Measurements from ENCODE around the gene FREY1. TPM values are rescaled to one million over a fixed set of nuclear protein-coding genes. Genes with fewer than 3 reads are reported as not detected.
"Not testable (repeated sequence)": the region's sequence is repeated elsewhere in the genome, so short reads cannot be mapped to it uniquely, and the experiment has no call there.

The FREY1 gene
- total RNA-seq, 1 donor, result 1.6 TPM

DNA sequence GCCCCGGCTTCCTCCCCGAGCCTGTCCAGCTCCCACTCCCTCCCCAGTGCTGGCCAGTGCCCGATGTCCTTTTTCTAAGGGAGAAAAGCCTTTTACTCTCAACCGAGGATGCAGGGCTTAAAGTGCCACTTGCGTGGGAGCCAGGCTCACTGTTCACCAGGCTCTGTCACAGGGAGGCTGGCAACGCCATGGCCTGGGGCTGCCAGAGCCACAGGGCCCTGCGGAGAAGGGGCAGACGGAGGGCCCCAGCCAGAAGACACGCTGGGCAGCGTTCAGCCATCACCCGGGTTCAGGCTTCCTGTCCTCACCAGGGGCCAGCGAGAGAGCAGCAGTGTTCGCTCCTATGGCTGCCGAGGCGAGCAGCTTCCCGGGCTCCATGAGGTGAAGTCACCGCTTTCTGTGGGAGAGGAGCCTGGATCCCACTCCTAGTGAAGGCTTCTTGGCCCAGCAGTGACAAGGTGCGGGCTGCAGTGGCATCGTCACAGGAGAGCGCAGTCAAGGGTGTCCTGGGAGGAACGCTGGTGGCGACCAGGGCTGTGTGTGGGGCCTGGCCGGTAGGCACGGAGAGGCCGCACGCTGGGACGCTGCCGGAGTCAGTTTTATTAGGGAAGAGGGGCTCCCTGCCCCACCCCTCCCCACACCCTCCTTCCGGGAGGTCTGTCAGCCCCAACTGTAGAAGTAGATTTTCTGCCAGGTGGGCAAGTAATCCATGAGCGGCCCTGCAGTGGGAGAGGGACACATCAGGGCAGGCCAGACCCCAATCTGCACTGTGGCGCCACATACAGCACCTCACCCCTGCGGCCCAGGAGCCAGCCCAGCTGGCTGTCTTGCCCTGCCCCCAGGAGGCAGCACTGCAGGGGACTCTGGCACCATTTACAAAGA is 2.8 kb upstream of the FREY1 start:
- no peaks in the 10 kb centered on the region for H3K9me3 ChIP-seq (ENCODE audit: low read depth, low read length)
- no peaks in the 10 kb centered on the region for H3K27me3 ChIP-seq (ENCODE audit: insufficient read depth, low read length)
- no peak overlapping the region for H3K4me3 ChIP-seq (ENCODE audit: low read length)
- H3K4me1 ChIP-seq (ENCODE audit: insufficient read depth, low read length), result no peaks in the 10 kb centered on the region

DNA sequence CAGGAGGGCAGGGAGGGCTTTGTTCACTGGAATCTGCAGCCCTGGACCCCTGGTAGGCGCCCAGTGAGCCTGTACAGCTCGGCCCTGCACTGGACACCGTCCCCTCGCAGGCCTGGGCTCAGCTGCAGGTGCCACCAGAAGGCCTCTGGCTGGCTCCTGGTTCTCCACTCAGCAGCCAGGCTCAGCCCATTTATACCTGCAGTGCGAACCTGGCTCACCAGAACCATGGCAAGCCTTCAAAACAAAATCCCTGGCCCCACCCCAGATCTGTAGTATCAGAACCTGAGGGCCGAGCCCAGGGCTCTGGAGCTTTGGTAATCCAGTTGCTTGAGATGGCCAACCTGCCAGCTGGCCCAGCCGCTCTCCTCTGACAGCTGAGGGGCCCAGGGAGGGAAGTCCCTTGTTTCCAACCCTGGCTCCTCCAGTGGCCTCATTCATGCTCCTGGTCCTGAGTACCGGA is 870 bp upstream of the FREY1 start:
- no peaks in the 10 kb centered on the region for H3K9me3 ChIP-seq (ENCODE audit: low read depth, low read length)
- no peak overlapping the region for H3K4me3 ChIP-seq (ENCODE audit: low read length)
- H3K4me1 ChIP-seq (ENCODE audit: insufficient read depth, low read length), result no peaks in the 10 kb centered on the region
- no peaks in the 10 kb centered on the region for H3K27me3 ChIP-seq (ENCODE audit: insufficient read depth, low read length)

DNA sequence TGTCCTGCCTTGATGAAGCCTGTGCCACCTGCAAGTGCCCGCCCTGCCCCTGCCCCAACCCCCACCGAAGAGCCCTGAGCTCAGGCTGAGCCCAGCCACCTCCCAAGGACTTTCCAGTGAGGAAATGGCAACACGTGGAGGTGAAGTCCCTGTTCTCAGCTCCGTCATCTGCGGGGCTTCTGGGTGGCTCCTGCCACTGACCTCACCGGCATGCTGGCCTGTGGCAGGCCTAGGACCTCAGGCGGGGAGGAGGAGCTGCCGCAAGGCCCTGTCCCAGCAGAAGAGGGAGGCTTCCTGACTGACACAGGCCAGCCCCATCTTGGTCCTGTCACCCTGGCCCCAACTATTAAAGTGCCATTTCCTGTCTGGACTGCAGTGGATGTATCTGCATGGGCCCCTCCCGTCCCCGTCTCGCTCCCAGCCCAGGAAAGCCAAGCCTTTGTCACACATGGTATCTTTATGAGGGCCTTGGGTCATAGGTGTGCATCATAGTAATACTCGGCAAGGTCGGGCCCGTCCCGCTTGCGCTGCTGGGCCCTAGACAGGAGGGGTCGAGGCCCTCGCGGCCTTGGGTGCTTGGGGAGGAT is 882 bp downstream of the FREY1 start:
- Histone ChIP-seq H3K4me1 (ENCODE audit: insufficient read depth, low read length) (no peaks in the 10 kb centered on the region), H3K27me3 (ENCODE audit: insufficient read depth, low read length) (no peaks in the 10 kb centered on the region), H3K9me3 (ENCODE audit: low read depth, low read length) (no peaks in the 10 kb centered on the region), H3K4me3 (ENCODE audit: low read length) (no peak overlapping the region)

DNA sequence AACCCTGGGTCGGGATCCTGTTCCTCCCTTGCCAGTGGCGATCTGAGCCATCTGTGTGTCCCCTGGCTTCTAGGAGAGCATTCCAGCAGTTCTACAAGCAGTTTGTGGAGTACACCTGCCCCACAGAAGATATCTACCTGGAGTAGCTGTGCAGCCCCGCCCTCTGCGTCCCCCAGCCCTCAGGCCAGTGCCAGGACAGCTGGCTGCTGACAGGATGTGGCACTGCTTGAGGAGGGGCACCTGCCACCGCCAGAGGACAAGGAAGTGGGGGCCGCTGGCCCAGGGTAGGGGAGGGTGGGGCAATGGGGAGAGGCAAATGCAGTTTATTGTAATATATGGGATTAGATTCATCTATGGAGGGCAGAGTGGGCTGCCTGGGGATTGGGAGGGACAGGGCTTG is 1.5 kb downstream of the FREY1 start:
- not testable (repeated sequence) for H3K4me3 ChIP-seq (ENCODE audit: low read length); H3K4me1 ChIP-seq (ENCODE audit: insufficient read depth, low read length); H3K9me3 ChIP-seq (ENCODE audit: low read depth, low read length); H3K27me3 ChIP-seq (ENCODE audit: insufficient read depth, low read length)

DNA sequence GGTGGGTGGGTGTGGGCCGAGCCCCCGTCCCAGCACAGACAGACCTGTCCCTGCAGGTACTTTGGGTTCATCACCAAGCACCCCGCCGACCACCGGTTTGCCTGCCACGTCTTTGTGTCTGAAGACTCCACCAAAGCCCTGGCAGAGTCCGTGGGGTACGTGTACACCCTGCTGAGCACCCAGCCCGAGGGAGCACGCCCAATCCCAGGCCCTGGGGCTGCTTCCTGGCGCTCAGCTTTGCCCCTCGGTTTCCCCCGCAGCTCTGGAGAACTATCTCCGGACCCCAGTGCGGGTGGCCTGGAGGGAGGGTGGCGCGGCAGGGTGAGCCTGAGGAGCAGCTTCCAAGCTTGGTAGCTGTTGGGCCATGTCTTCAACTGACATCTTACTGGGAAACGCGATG is 2.0 kb downstream of the FREY1 start:
- Histone ChIP-seq H3K4me1 (ENCODE audit: insufficient read depth, low read length) (no peaks in the 10 kb centered on the region), H3K27me3 (ENCODE audit: insufficient read depth, low read length) (peaks cover 7% of the 10 kb centered on the region), H3K4me3 (ENCODE audit: low read length) (no peak overlapping the region), H3K9me3 (ENCODE audit: low read depth, low read length) (no peaks in the 10 kb centered on the region)

DNA sequence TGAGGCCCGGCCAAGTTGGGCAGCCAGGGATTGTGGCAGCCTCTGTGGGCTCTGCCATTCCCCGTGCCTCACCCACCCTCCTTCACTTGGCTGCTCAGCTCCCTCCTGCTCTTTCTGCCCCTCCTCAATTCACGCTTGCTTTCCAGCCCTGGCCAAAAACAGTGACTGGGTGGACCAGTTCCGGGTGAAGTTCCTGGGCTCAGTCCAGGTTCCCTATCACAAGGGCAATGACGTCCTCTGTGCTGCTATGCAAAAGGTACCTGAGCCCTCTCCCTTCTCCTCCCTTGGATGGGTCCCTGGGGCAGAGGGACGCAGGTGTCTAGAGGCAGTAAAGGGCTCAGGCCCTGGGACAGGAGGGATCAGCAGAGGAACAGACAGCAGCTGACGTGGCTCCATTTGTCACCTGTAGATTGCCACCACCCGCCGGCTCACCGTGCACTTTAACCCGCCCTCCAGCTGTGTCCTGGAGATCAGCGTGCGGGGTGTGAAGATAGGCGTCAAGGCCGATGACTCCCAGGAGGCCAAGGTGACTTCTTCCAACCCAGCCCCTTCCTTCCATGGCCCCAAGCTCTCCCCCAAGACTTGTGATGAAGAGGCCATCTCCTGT is 2.7 kb downstream of the FREY1 start:
- H3K27me3 ChIP-seq (ENCODE audit: insufficient read depth, low read length), result peaks cover 7% of the 10 kb centered on the region
- peaks cover under 1% of the 10 kb centered on the region for H3K4me1 ChIP-seq (ENCODE audit: insufficient read depth, low read length)
- H3K4me3 ChIP-seq (ENCODE audit: low read length), result no peak overlapping the region
- H3K9me3 ChIP-seq (ENCODE audit: low read depth, low read length), result no peaks in the 10 kb centered on the region

DNA sequence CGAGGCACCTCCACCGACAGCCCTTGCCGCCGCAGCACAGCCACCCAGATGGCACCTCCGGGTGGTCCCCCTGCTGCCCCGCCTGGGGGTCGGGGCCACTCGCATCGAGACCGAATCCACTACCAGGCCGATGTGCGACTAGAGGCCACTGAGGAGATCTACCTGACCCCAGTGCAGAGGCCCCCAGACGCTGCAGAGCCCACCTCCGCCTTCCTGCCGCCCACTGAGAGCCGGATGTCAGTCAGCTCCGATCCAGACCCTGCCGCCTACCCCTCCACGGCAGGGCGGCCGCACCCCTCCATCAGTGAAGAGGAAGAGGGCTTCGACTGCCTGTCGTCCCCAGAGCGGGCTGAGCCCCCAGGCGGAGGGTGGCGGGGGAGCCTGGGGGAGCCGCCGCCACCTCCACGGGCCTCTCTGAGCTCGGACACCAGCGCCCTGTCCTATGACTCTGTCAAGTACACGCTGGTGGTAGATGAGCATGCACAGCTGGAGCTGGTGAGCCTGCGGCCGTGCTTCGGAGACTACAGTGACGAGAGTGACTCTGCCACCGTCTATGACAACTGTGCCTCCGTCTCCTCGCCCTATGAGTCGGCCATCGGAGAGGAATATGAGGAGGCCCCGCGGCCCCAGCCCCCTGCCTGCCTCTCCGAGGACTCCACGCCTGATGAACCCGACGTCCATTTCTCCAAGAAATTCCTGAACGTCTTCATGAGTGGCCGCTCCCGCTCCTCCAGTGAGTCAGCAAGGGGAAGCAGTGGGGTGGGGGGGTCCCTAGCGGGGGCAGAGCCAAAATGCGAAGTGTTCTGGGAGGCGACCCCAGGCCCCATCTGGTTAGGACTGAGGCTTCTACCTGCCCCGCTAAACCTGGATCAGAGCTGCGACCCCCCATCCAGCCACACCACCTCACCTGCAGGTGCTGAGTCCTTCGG is 4.4 kb downstream of the FREY1 start:
- Histone ChIP-seq H3K4me1 (ENCODE audit: insufficient read depth, low read length) (peaks cover 6% of the 10 kb centered on the region), H3K27me3 (ENCODE audit: insufficient read depth, low read length) (peaks cover 23% of the 10 kb centered on the region), H3K9me3 (ENCODE audit: low read depth, low read length) (no peaks in the 10 kb centered on the region), H3K4me3 (ENCODE audit: low read length) (no peak overlapping the region)

DNA sequence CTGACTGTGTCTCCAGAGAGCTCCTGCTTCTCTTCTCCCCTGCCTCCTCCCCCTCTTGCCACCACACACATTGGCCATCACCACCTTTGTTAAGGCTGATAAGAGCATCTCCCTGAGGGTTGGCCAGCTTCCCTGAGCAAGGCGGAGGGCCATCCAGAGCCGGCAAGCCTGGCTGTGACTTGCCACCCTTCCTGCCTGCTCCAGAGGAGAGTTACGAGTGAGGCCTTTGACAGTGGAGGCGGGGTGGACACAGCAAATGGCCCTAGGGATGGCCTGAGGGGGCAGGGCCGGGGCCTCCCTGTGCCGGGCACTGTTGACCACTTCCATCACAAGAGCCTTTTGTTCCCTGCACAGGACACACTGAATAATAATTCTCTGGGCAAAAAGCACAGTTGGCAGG is 5.4 kb downstream of the FREY1 start:
- Histone ChIP-seq H3K4me3 (ENCODE audit: low read length) (no peak overlapping the region), H3K9me3 (ENCODE audit: low read depth, low read length) (no peaks in the 10 kb centered on the region), H3K27me3 (ENCODE audit: insufficient read depth, low read length) (peaks cover 30% of the 10 kb centered on the region), H3K4me1 (ENCODE audit: insufficient read depth, low read length) (peaks cover 6% of the 10 kb centered on the region)

DNA sequence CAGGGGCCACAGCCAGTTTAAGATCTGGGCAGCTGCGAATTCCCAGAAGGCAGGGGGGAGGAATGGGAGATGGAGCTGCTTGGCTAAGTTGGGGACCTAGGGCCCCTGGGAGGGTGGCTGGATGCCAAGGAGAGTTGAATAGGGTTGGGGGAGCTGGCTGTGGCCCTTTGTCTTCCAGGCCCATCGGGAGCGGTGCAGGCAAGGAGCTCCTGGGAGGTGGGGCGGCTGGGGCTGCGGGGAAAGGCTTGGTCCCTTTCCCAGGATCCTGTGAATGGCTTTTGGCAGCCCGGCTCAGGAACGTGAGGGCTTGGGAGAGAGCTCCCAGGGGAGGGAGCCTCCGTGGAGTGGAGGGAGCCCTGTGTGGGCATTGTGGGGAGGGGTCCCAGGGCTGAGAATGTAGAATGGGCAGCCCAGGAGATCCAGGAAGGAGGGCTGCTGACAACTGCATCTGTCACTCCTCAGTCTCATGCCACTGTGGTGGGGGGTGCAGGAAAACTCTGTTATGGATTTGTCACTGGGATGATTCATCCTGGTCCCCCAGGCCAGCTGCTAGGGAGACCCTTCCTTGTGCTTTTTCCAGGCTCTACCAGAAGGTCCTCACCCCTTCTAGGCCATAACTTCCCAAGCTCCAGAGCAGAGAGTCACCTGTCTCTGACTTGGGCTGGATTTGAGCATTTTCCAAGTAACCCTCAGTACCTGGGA is 6.0 kb downstream of the FREY1 start:
- Histone ChIP-seq H3K4me1 (ENCODE audit: insufficient read depth, low read length) (peaks cover 6% of the 10 kb centered on the region), H3K9me3 (ENCODE audit: low read depth, low read length) (no peaks in the 10 kb centered on the region), H3K27me3 (ENCODE audit: insufficient read depth, low read length) (peaks cover 32% of the 10 kb centered on the region)

DNA sequence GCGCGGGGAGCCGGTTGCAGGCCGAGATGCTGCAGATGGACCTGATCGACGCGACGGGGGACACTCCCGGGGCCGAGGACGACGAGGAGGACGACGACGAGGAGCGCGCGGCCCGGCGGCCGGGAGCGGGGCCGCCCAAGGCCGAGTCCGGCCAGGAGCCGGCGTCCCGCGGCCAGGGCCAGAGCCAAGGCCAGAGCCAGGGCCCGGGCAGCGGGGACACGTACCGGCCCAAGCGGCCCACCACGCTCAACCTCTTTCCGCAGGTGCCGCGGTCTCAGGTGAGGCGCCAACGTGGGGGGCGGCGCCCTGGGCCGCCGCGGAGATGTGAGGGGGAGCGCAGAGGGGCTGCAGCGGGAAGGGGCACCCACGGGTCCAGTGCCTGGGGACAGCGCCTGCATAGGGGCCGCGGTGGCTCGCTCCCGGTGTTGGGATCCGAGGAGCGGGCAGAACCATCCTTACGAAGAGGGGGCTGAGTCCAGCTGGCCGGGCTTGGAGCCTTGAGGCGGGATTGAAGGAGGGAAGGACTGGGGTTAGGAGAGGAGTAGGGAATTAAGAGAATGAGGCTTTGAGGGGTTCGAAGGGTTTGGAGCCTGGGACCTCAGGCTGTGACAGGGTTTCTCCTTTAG is 6.8 kb downstream of the FREY1 start:
- H3K9me3 ChIP-seq (ENCODE audit: low read depth, low read length); H3K4me1 ChIP-seq (ENCODE audit: insufficient read depth, low read length); H3K4me3 ChIP-seq (ENCODE audit: low read length): not testable (repeated sequence)
- peaks cover 34% of the 10 kb centered on the region for H3K27me3 ChIP-seq (ENCODE audit: insufficient read depth, low read length)

More for the DNA sequence above, 6.0 kb downstream of the FREY1 start:
- H3K4me3 ChIP-seq (ENCODE audit: low read length), result no peak overlapping the region

DNA sequence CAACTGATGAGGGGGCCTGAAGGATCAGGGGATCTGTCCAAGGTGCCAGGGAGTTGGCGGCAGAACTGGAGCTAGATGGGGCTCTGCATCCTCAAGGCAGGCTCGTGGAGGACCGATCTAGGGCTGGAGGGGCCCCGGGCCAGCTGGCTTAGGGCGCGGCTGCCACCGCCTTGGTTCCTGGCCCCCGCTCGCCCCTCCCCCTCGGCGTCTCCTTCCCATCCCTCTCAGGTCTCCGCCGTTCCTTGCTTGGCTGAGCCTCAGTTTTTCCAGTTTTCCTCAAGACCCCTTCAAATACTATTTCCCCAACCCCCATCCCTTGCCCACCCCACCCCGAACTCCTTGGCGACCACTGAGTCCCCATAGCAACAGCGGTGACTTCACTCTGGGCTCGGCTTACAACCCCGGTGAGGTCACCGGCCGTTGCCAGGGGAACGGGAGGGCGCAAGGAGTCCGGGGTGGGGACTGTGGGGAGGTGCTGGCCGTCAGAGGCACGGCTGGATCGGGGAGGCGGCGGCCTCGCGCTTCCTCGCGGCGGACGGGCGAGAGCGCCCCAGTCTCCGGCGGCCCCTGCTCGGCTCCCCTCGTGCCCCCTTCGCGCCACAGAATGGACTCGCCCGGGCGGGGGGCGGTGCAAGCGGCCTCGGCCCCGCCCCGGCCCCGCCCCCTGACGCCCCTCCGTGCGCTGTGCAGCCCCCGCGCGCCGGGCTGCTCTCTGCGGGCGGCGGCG is 7.5 kb downstream of the FREY1 start:
- peak overlapping the region; percentile 10 for H3K4me3 ChIP-seq (ENCODE audit: low read length)
- H3K27me3 ChIP-seq (ENCODE audit: insufficient read depth, low read length), result peaks cover 34% of the 10 kb centered on the region
- no peaks in the 10 kb centered on the region for H3K9me3 ChIP-seq (ENCODE audit: low read depth, low read length)
- peaks cover 6% of the 10 kb centered on the region for H3K4me1 ChIP-seq (ENCODE audit: insufficient read depth, low read length)

DNA sequence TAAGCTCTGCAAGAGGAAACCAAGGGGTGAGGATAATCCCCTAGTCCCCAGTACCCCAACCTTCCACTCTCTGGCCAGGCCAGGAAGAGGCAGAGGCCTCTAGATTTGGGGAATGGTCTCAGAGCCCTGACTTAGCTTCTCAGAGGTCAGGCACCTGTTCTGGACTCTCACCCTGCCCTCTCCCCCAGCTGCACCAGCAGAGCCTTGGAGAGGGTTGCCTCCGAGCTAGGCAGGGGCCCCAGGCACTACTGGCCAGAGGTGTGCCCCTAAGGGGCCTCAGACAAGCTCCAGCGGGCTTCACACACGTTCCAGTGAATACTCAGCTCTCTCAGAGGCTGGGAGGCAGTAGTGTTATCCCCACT is 8.0 kb downstream of the FREY1 start:
- Histone ChIP-seq H3K4me1 (ENCODE audit: insufficient read depth, low read length) (peaks cover 6% of the 10 kb centered on the region), H3K27me3 (ENCODE audit: insufficient read depth, low read length) (peaks cover 34% of the 10 kb centered on the region), H3K9me3 (ENCODE audit: low read depth, low read length) (no peaks in the 10 kb centered on the region), H3K4me3 (ENCODE audit: low read length) (no peak overlapping the region)

DNA sequence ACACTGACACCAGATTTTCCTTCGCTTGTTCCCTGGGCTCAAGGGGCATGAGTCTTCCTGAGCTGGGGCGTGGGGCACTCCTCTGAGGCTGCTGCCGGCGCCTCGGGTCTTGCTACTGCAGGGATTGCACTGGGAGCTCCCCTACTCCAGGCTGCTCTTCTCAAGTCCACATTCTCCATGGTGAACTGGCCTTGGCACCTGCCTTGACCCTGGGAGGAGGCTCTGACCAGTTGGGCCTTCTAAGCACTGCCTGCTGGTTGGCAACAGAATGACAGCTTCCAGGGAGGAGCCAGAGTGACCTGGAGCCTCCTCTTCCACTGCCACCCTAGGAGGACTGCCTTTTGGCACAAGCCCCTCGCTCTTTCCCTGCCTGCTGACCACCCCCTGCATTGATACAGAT is 9.5 kb downstream of the FREY1 start:
- Histone ChIP-seq H3K4me1 (ENCODE audit: insufficient read depth, low read length) (peaks cover 6% of the 10 kb centered on the region), H3K9me3 (ENCODE audit: low read depth, low read length) (no peaks in the 10 kb centered on the region), H3K4me3 (ENCODE audit: low read length) (no peak overlapping the region), H3K27me3 (ENCODE audit: insufficient read depth, low read length) (peaks cover 34% of the 10 kb centered on the region)
